BJ (cell line): ENCODE data around the gene MALRD1. TPM values are rescaled to one million over a fixed set of nuclear protein-coding genes. Genes with fewer than 3 reads are reported as not detected.

Experiments
- CTCF ChIA-PET: fragments of 350-600 bp; formaldehyde crosslinking; extraction: SDS; loops from one replicate; lab custom pipeline; 2021; ENCODE audit warnings: antibody characterized with exemption, inconsistent platforms; lab: Yijun Ruan, JAX
- POLR2A ChIA-PET: fragments of 300-600 bp; sonication (Branson Sonifier 250); formaldehyde crosslinking; extraction: SDS; loops from one replicate; lab custom pipeline; 2021; ENCODE audit warnings: antibody characterized with exemption; lab: Charles Lee
- DNase-seq: peaks from one replicate; pipeline ENCODE4 v3.0.0-alpha.2; 2011; ENCODE audit warnings: low read depth
- H3K27me3 ChIP-seq: 2 replicates; pipeline ENCODE4 v1.6.0; 2011; ENCODE audit warnings: low read length; ENCODE audit not compliant: control insufficient read depth, insufficient read depth
- H3K36me3 ChIP-seq: 2 replicates; pipeline ENCODE4 v1.5.1; 2011; ENCODE audit warnings: low read length; ENCODE audit not compliant: control insufficient read depth, insufficient read depth
- H3K4me3 ChIP-seq: 2 replicates; pipeline ENCODE4 v1.5.1; 2011; ENCODE audit warnings: low read depth, mild to moderate bottlenecking, control low read depth, low read length
- CTCF ChIP-seq: IDR thresholded peaks from 2 replicates; pipeline ENCODE4 v1.5.1; 2011; ENCODE audit warnings: low read depth, mild to moderate bottlenecking, control low read depth, inconsistent platforms, low read length, moderate library complexity; ENCODE audit not compliant: insufficient read depth
- polyA plus RNA-seq: library from polyadenylated mRNA; depleted of rRNA; stranded (reverse); fragments of >200 nt; gene quantifications from 2 replicates; pipeline ENCODE4 v1.2.3, GENCODE V29; 2011

Gene MALRD1
- polyA plus RNA-seq, 1 experiment = not detected

- Histone ChIP-seq H3K36me3 (no peaks in the 10 kb centered on the region), H3K4me3 (no peak overlapping the region), H3K27me3 (no peaks in the 10 kb centered on the region)
- ChIA-PET POLR2A (no interaction called here), CTCF (no interaction called here)
- no peak for TF ChIP-seq CTCF
- DNase-seq = no peak
Measured at GRCh38 chr10:19302117-19302516, 253.5 kb downstream of the MALRD1 start.

GRCh38 chr10:19310066-19310465 lies 261.5 kb downstream of the MALRD1 start:
- H3K36me3 ChIP-seq = no peaks in the 10 kb centered on the region

GRCh38 chr10:19316204-19316870 lies 267.7 kb downstream of the MALRD1 start:
- ChIA-PET POLR2A (no interaction called here), CTCF (no interaction called here)
- no peak for DNase-seq
- Histone ChIP-seq H3K36me3 (no peaks in the 10 kb centered on the region), H3K27me3 (no peaks in the 10 kb centered on the region), H3K4me3 (no peak overlapping the region)
- TF ChIP-seq CTCF = no peak

More at GRCh38 chr10:19310066-19310465, 261.5 kb downstream of the MALRD1 start:
- POLR2A ChIA-PET = no interaction called here
- Histone ChIP-seq H3K4me3 (no peak overlapping the region), H3K27me3 (no peaks in the 10 kb centered on the region)
- CTCF ChIA-PET = no interaction called here
- no peak for TF ChIP-seq CTCF
- no peak for DNase-seq

- no peaks in the 10 kb centered on the region for H3K36me3 ChIP-seq
- TF ChIP-seq CTCF = no peak
- DNase-seq = no peak
- no peak overlapping the region for H3K4me3 ChIP-seq
- CTCF ChIA-PET = no interaction called here
- POLR2A ChIA-PET = no interaction called here
- no peaks in the 10 kb centered on the region for H3K27me3 ChIP-seq
Measured at GRCh38 chr10:19317952-19318351, 269.4 kb downstream of the MALRD1 start.

- DNase-seq = no peak
- ChIA-PET CTCF (no interaction called here), POLR2A (no interaction called here)
- no peak for TF ChIP-seq CTCF
- Histone ChIP-seq H3K27me3 (no peaks in the 10 kb centered on the region), H3K4me3 (no peak overlapping the region), H3K36me3 (no peaks in the 10 kb centered on the region)
Measured at GRCh38 chr10:19325581-19325980, 277.0 kb downstream of the MALRD1 start.
